HepG2 (cell line): ENCODE measurements around the gene ERBB4. TPM values are rescaled to one million over a fixed set of nuclear protein-coding genes. Genes with fewer than 3 reads are reported as not detected.

Experiments
- ATAC-seq: fragments of 200-7000 bp; cut with Tn5 transposase; 3 replicates; pipeline ENCODE4 v1.9.1; 2020; ENCODE audit warnings: mild to moderate bottlenecking, moderate library complexity
- BruUV-seq: library from RNA; stranded (reverse); fragments of 400-500 nt; replicated peaks from 2 replicates; lab custom pipeline; 2021; lab: Mats Ljungman, UMichigan
- CTCF ChIA-PET: fragments of 300-600 bp; formaldehyde crosslinking; extraction: SDS; loops from one replicate; lab custom pipeline; 2021; ENCODE audit warnings: low total read pairs, inconsistent platforms, low intra/inter-chr PET ratio; lab: Yijun Ruan, JAX
- POLR2A ChIA-PET: fragments of 350-600 bp; sonication (Branson Sonifier 250); formaldehyde crosslinking; loops from one replicate; lab custom pipeline; 2020; ENCODE audit warnings: antibody characterized with exemption, inconsistent platforms; lab: Yijun Ruan, JAX
- DNase-seq: peaks from one replicate; pipeline ENCODE4 v3.0.0-alpha.2; 2015; ENCODE audit warnings: low spot score
- FAIRE-seq: peaks from 3 replicates; lab custom pipeline; 2011; peaks lifted over from hg19 to GRCh38; lab: Jason Lieb, UNC
- H2AFZ ChIP-seq: one replicate; pipeline ENCODE4 v1.6.1; 2011; ENCODE audit warnings: low read length, inconsistent platforms
- H3K27ac ChIP-seq: fragments of 300-600 bp; 3 replicates; pipeline ENCODE4 v1.8.0; 2011; ENCODE audit warnings: mixed run types, mild to moderate bottlenecking, mixed read lengths, low read length, inconsistent platforms; ENCODE audit not compliant: insufficient read depth; ENCODE audit errors: extremely low read length
- H3K27me3 ChIP-seq, 2 experiments: fragments of 200-600 bp in 1 of 2; 2 replicates in 1 of 2; 3 replicates in 1 of 2; pipeline versions ENCODE4 v1.6.0 to v1.8.0; 2011; ENCODE audit warnings: low read length in 2 of 2, mild to moderate bottlenecking in 2 of 2, moderate library complexity in 2 of 2, inconsistent platforms in 1 of 2; ENCODE audit not compliant: insufficient read depth in 2 of 2, control insufficient read depth in 1 of 2
- H3K36me3 ChIP-seq, 2 experiments: fragments of 200-600 bp in 1 of 2; replicated peaks in 1 of 2; 2 replicates in 1 of 2; 3 replicates in 1 of 2; pipeline versions ENCODE4 v1.5.1 to v1.8.0; 2011; ENCODE audit warnings: low read length in 2 of 2, inconsistent platforms in 1 of 2; ENCODE audit not compliant: insufficient read depth in 2 of 2, control insufficient read depth in 1 of 2
- H3K4me1 ChIP-seq: 2 replicates; pipeline ENCODE4 v1.5.1; 2012; ENCODE audit warnings: low read length, inconsistent platforms; ENCODE audit not compliant: insufficient read depth
- H3K4me2 ChIP-seq: 2 replicates; pipeline ENCODE4 v1.6.0; 2011; ENCODE audit warnings: low read depth, low read length, inconsistent platforms
- H3K4me3 ChIP-seq, 3 experiments: fragments of 200-600 bp in 1 of 3; sonication (generic), shearing (Covaris generic) in 1 of 3; replicated peaks in 1 of 3; 2 replicates each; pipeline ENCODE4 v1.5.1; 2011 to 2016; ENCODE audit warnings: low read length in 3 of 3, inconsistent platforms in 2 of 3, low read depth in 2 of 3, mild to moderate bottlenecking in 2 of 3, control low read depth in 1 of 3, mixed read lengths in 1 of 3; ENCODE audit not compliant: insufficient read depth in 1 of 3
- H3K79me2 ChIP-seq: one replicate; pipeline ENCODE4 v1.6.1; 2011; ENCODE audit warnings: low read length, inconsistent platforms; ENCODE audit not compliant: insufficient read depth
- H3K9ac ChIP-seq: 2 replicates; pipeline ENCODE4 v1.6.0; 2011; ENCODE audit warnings: mild to moderate bottlenecking, low read depth, low read length, inconsistent platforms; ENCODE audit not compliant: insufficient read depth
- H3K9me3 ChIP-seq: 2 replicates; pipeline ENCODE4 v1.5.1; 2012; ENCODE audit warnings: mild to moderate bottlenecking, low read length
- H4K20me1 ChIP-seq: 2 replicates; pipeline ENCODE4 v1.6.0; 2011; ENCODE audit warnings: inconsistent platforms, mild to moderate bottlenecking, low read length, moderate library complexity; ENCODE audit not compliant: insufficient read depth
- CCAR2 ChIP-seq: fragments of 200-400 bp; formaldehyde crosslinking; optimal IDR thresholded peaks from 2 replicates; pipeline ENCODE3; 2018; ENCODE audit warnings: low read depth, mild to moderate bottlenecking, low read length, moderate library complexity
- HOXA7 ChIP-seq: sonication (generic); formaldehyde crosslinking; IDR thresholded peaks from 2 replicates; pipeline ENCODE4 v1.8.1; 2022; ENCODE audit warnings: mild to moderate bottlenecking, missing genetic modification reagents, moderate library complexity
- PCBP1 ChIP-seq: fragments of 200-400 bp; formaldehyde crosslinking; IDR thresholded peaks from 2 replicates; pipeline ENCODE4 v1.6.1; 2017; ENCODE audit warnings: mild to moderate bottlenecking, low read depth, low read length, borderline replicate concordance
- RELA ChIP-seq: sonication (generic); formaldehyde crosslinking; IDR thresholded peaks from 2 replicates; pipeline ENCODE4 v1.4.0; 2020; ENCODE audit warnings: missing genetic modification reagents
- RFX1 ChIP-seq: fragments of 450-650 bp; IDR thresholded peaks from 2 replicates; pipeline ENCODE4 v1.6.1; 2017
- STAT5B ChIP-seq: sonication (generic); formaldehyde crosslinking; IDR thresholded peaks from 2 replicates; pipeline ENCODE4 v1.4.0; 2020; ENCODE audit warnings: missing genetic modification reagents
- ZMYM4 ChIP-seq: sonication (generic); formaldehyde crosslinking; IDR thresholded peaks from 2 replicates; pipeline ENCODE4 v1.8.1; 2023; ENCODE audit warnings: mild to moderate bottlenecking, missing genetic modification reagents
- ZNF616 ChIP-seq: sonication (generic); formaldehyde crosslinking; IDR thresholded peaks from 2 replicates; pipeline ENCODE4 v1.5.0; 2020; ENCODE audit warnings: low read depth, mild to moderate bottlenecking, missing genetic modification reagents
- WGBS: methylation state at CpG from one replicate; pipeline ENCODE4 v1.1.6; 2017; ENCODE audit warnings: low lambda C conversion rate; 5-methylcytosine and 5-hydroxymethylcytosine counted together
- in situ Hi-C: cut with HindIII; loops from 2 replicates; pipeline ENCODE4 v1.10.0; 2017; ENCODE audit warnings: low pct_unique_long_range_greater_than_20kb; ENCODE audit not compliant: extremely low pct_ligation_motif_present
- intact Hi-C: fragments of 100-400 bp; cut with micrococcal nuclease; formaldehyde crosslinking; loops from one replicate; pipeline ENCODE4 v1.10.0; 2022; ENCODE audit not compliant: unreplicated experiment
- polyA plus RNA-seq, 8 experiments: library from polyadenylated mRNA; depleted of rRNA in 3 of 8; stranded (reverse) in 7 of 8; unstranded in 1 of 8; fragments of >200 nt; fragmentation: Illumina TruSeq in 4 of 8; extraction: Trizol in 4 of 8; gene quantifications; 2 replicates each; pipeline versions ENCODE4 v1.2.1 to v1.2.3, GENCODE V29; 2011 to 2016; ENCODE audit warnings: low read depth in 4 of 8, missing spikeins in 1 of 8, mixed read lengths in 1 of 8; ENCODE audit not compliant: insufficient read depth in 1 of 8
- total RNA-seq, 5 experiments: library from RNA; depleted of rRNA; stranded (reverse); fragments of >200 nt; fragmentation: Illumina TruSeq; extraction: Trizol; gene quantifications; 2 replicates each; pipeline ENCODE4 v1.2.3, GENCODE V29; 2016; ENCODE audit warnings: low read depth in 1 of 5
- TF ChIP-seq, protein P1 (sequence below): sonication (generic); formaldehyde crosslinking; IDR thresholded peaks from 2 replicates; pipeline ENCODE4 v1.5.1; 2020; ENCODE audit warnings: missing genetic modification reagents, mild to moderate bottlenecking, borderline replicate concordance
- TF ChIP-seq, protein P2 (sequence below): sonication (generic); formaldehyde crosslinking; IDR thresholded peaks from 2 replicates; pipeline ENCODE4 v1.8.1; 2023; ENCODE audit warnings: mild to moderate bottlenecking, moderate library complexity, missing genetic modification reagents
- TF ChIP-seq, protein P3 (sequence below): IDR thresholded peaks from 2 replicates; pipeline ENCODE4 v1.6.1; 2012; ENCODE audit warnings: low read length, improper control_type of control experiment
- TF ChIP-seq, protein P4 (sequence below): sonication (generic); formaldehyde crosslinking; IDR thresholded peaks from 2 replicates; pipeline ENCODE4 v1.4.0; 2020; ENCODE audit warnings: mild to moderate bottlenecking, missing genetic modification reagents
- TF ChIP-seq, protein P5 (sequence below): sonication (generic); formaldehyde crosslinking; IDR thresholded peaks from 2 replicates; pipeline ENCODE4 v1.9.0; 2021; ENCODE audit warnings: missing genetic modification reagents, borderline replicate concordance
- TF ChIP-seq, protein P6 (sequence below): sonication (generic); formaldehyde crosslinking; IDR thresholded peaks from 2 replicates; pipeline ENCODE4 v1.4.0; 2020; ENCODE audit warnings: low read depth, mild to moderate bottlenecking, missing genetic modification reagents

Gene ERBB4
- total and polyA plus RNA-seq, 2 of the 13 experiments (the other 11 are each of a cell fraction or from before 2014, with no cell fraction given) = not detected

DNA sequence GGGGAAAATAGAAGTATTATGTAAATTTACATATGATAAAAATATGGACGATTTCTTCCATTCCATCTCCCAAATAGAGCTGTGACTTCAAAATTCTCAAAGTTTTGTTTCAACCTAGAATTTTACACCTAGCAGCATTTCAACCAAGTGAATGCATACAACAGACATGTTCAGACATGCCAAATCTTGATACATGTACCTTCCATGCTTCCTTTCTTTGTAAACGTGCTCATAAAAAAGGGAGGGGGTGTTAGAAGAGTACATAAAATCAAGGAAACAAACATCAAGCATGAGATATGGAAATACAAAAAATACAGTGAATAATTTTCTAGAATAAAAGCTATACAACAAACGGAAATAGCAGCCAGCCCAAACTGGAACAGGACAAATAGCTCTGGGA, 974.2 kb downstream of the ERBB4 start (continued):
- TF ChIP-seq, protein P1, sequence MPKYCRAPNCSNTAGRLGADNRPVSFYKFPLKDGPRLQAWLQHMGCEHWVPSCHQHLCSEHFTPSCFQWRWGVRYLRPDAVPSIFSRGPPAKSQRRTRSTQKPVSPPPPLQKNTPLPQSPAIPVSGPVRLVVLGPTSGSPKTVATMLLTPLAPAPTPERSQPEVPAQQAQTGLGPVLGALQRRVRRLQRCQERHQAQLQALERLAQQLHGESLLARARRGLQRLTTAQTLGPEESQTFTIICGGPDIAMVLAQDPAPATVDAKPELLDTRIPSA = no peak
- TF ChIP-seq, protein P2, sequence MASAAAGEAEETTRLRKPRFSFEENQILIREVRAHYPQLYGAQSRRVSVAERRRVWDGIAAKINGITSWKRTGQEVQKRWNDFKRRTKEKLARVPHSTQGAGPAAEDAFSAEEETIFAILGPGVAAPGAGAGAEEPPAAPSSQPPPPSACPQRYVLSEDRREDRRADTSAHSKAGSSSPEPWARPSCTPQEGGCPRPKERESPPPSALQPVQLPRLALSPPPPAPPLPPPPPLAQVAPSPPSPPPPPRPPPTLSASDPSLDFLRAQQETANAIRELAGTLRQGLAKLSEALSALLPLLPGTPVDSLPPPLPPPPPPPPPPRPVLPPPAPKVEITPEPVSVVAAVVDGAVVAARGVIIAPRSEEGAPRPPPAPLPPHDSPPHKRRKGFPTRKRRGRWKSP = no peak
- TF ChIP-seq PCBP1 (no peak), RELA (CRISPR knock-in tag) (no peak)

DNA sequence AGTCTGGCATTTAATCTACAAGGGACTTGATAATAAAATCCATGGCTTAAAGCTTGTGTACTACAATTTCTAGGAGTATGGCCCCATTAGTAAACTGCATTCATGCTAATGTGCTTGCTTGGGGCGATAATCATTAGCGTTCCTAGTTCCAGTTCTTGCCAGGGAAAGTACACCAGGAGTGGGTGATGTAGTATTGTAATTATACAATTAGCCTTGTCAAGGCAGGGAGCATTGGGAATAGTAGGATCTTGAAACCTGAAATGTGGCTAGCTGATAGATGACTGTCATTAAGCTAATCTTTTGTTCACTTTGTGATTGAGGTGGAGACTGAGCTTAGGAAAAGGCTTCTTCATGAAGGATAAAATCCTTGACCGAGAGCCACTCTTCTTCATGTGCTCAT, 993.0 kb downstream of the ERBB4 start:
- Histone ChIP-seq H3K27me3 (no peaks in the 10 kb centered on the region), H3K4me3 (no peak overlapping the region), H3K9ac (no peak overlapping the region), H4K20me1 (no peaks in the 10 kb centered on the region), H3K4me2 (no peak overlapping the region), H3K36me3 (no peaks in the 10 kb centered on the region), H3K9me3 (no peaks in the 10 kb centered on the region), H3K79me2 (no peaks in the 10 kb centered on the region), H3K4me1 (no peaks in the 10 kb centered on the region), H2AFZ (no peak overlapping the region), H3K27ac (no peak overlapping the region)
- DNase-seq (no peak), FAIRE-seq (no peak), ATAC-seq (no peak)
- in situ Hi-C loops = no loop called here
- intact Hi-C loops = no loop called here
- CTCF ChIA-PET = no interaction called here
- BruUV-seq = no TSS peak
- 20% methylated on average over 3 of the region's 3 CpGs for WGBS
- POLR2A ChIA-PET = no interaction called here
- TF ChIP-seq, protein P3, sequence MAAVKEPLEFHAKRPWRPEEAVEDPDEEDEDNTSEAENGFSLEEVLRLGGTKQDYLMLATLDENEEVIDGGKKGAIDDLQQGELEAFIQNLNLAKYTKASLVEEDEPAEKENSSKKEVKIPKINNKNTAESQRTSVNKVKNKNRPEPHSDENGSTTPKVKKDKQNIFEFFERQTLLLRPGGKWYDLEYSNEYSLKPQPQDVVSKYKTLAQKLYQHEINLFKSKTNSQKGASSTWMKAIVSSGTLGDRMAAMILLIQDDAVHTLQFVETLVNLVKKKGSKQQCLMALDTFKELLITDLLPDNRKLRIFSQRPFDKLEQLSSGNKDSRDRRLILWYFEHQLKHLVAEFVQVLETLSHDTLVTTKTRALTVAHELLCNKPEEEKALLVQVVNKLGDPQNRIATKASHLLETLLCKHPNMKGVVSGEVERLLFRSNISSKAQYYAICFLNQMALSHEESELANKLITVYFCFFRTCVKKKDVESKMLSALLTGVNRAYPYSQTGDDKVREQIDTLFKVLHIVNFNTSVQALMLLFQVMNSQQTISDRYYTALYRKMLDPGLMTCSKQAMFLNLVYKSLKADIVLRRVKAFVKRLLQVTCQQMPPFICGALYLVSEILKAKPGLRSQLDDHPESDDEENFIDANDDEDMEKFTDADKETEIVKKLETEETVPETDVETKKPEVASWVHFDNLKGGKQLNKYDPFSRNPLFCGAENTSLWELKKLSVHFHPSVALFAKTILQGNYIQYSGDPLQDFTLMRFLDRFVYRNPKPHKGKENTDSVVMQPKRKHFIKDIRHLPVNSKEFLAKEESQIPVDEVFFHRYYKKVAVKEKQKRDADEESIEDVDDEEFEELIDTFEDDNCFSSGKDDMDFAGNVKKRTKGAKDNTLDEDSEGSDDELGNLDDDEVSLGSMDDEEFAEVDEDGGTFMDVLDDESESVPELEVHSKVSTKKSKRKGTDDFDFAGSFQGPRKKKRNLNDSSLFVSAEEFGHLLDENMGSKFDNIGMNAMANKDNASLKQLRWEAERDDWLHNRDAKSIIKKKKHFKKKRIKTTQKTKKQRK = no peak
- TF ChIP-seq CCAR2 = no peak
- TF ChIP-seq STAT5B (CRISPR knock-in tag) = no peak
- no peak for TF ChIP-seq ZMYM4 (CRISPR knock-in tag)
- TF ChIP-seq, protein P4, sequence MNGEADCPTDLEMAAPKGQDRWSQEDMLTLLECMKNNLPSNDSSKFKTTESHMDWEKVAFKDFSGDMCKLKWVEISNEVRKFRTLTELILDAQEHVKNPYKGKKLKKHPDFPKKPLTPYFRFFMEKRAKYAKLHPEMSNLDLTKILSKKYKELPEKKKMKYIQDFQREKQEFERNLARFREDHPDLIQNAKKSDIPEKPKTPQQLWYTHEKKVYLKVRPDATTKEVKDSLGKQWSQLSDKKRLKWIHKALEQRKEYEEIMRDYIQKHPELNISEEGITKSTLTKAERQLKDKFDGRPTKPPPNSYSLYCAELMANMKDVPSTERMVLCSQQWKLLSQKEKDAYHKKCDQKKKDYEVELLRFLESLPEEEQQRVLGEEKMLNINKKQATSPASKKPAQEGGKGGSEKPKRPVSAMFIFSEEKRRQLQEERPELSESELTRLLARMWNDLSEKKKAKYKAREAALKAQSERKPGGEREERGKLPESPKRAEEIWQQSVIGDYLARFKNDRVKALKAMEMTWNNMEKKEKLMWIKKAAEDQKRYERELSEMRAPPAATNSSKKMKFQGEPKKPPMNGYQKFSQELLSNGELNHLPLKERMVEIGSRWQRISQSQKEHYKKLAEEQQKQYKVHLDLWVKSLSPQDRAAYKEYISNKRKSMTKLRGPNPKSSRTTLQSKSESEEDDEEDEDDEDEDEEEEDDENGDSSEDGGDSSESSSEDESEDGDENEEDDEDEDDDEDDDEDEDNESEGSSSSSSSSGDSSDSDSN = no peak
- TF ChIP-seq HOXA7 = no peak
- TF ChIP-seq, protein P5, sequence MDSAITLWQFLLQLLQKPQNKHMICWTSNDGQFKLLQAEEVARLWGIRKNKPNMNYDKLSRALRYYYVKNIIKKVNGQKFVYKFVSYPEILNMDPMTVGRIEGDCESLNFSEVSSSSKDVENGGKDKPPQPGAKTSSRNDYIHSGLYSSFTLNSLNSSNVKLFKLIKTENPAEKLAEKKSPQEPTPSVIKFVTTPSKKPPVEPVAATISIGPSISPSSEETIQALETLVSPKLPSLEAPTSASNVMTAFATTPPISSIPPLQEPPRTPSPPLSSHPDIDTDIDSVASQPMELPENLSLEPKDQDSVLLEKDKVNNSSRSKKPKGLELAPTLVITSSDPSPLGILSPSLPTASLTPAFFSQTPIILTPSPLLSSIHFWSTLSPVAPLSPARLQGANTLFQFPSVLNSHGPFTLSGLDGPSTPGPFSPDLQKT (CRISPR knock-in tag) = no peak
- no peak for TF ChIP-seq RFX1
- TF ChIP-seq, protein P6, sequence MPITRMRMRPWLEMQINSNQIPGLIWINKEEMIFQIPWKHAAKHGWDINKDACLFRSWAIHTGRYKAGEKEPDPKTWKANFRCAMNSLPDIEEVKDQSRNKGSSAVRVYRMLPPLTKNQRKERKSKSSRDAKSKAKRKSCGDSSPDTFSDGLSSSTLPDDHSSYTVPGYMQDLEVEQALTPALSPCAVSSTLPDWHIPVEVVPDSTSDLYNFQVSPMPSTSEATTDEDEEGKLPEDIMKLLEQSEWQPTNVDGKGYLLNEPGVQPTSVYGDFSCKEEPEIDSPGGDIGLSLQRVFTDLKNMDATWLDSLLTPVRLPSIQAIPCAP (CRISPR knock-in tag) = no peak
- TF ChIP-seq ZNF616 = no peak
